GM18870 (cell line): ENCODE measurements around the gene CSNK2A1.
"Not testable (repeated sequence)": the region's sequence is repeated elsewhere in the genome, so short reads cannot be mapped to it uniquely, and the experiment has no call there.

Experiments
- ATAC-seq: cut with Tn5 transposase; IDR thresholded peaks from one replicate; pipeline ENCODE4 v1.9.1; 2021; ENCODE audit warnings: moderate library complexity; ENCODE audit not compliant: unreplicated experiment

Gene CSNK2A1

GRCh38 chr20:461254-462198, 82.1 kb downstream of the CSNK2A1 start:
- ATAC-seq, result peak; percentile 24

DNA sequence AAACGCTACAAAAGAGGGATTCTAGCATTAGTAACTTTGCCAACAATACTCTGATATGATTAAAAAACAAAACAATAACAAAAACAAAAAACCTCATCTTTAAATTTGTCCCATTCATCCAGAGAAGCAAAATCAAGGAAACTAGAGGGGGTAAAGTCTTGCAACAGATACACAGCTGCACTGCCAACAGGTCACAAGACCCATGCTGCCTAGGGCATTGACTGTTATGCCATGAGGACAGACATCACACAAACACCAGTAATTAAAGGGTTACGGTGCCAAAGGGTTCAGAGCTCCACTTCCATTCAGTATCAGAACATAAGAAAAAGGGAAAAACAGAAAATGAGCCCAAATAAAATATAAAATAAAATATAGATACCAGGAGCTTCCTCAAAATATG, 82.9 kb downstream of the CSNK2A1 start:
- no peak for ATAC-seq

GRCh38 chr20:460180-460579, 83.4 kb downstream of the CSNK2A1 start:
- ATAC-seq, result no peak

- ATAC-seq, result no peak
Measured at GRCh38 chr20:458776-459175, 84.8 kb downstream of the CSNK2A1 start.

- ATAC-seq, result no peak
Measured at GRCh38 chr20:454951-455350, 88.6 kb downstream of the CSNK2A1 start.

- ATAC-seq, result not testable (repeated sequence)
Measured at GRCh38 chr20:452021-452420, 91.6 kb downstream of the CSNK2A1 start.

- ATAC-seq, result no peak
Measured at GRCh38 chr20:445514-446336, 97.9 kb downstream of the CSNK2A1 start.

DNA sequence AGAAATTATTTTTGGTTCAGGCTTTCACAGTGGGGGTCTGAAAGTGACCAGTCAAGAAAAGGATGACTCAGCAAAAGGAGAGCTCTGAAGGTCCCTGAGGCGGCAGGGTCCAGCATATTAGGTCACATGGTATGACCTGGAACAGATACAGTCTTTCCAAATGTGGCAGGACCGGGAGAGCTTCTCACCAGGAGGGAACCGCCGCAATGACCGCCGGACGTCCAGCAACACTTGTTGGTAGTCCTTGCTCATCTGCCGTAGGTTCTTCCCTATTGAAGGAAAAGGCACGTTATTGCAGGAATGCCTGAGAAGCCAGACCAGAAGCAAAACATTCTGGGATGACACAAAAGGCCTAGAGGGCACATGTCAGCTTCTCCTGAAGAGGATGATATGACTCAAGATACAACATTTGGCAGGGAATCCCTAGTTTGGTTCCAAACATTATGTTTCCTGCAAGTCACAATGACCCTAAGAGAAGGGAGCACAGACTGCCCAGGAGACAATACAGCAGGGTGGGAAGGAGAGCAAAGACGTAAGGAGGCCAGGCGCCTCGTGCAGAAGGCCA, 98.6 kb downstream of the CSNK2A1 start:
- no peak for ATAC-seq

- ATAC-seq, result no peak
Measured at GRCh38 chr20:444117-444516, 99.5 kb downstream of the CSNK2A1 start.

DNA sequence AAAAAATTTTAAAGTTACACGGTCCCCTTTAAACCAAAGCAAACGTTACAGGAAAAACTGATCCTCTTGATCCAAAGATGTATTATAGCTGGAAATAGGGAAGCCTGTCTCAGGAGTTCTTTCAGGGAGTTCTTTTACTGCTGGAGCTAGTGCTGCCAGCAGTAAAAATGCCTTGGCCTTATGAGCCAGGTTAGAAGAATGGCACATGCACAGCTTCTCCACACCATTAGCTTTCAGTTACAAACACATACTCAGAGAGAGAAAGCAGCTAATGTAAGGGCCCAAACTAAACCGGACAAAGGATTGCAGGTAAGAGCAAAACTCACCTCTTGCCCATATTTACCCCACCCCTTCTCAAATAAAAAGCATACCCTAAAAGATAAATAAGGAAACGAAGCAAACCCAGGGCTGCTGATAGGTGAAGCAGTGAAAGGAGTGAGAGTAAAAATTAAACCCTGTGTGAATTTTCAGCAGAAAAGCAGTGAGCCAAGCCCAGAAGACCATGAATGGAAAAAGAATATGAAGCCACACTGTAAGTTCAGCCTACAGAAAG, 100.3 kb downstream of the CSNK2A1 start:
- no peak for ATAC-seq

- no peak for ATAC-seq
Measured at GRCh38 chr20:440636-441035, 103.0 kb downstream of the CSNK2A1 start.

- ATAC-seq, result no peak
Measured at GRCh38 chr20:440148-440547, 103.4 kb downstream of the CSNK2A1 start.

DNA sequence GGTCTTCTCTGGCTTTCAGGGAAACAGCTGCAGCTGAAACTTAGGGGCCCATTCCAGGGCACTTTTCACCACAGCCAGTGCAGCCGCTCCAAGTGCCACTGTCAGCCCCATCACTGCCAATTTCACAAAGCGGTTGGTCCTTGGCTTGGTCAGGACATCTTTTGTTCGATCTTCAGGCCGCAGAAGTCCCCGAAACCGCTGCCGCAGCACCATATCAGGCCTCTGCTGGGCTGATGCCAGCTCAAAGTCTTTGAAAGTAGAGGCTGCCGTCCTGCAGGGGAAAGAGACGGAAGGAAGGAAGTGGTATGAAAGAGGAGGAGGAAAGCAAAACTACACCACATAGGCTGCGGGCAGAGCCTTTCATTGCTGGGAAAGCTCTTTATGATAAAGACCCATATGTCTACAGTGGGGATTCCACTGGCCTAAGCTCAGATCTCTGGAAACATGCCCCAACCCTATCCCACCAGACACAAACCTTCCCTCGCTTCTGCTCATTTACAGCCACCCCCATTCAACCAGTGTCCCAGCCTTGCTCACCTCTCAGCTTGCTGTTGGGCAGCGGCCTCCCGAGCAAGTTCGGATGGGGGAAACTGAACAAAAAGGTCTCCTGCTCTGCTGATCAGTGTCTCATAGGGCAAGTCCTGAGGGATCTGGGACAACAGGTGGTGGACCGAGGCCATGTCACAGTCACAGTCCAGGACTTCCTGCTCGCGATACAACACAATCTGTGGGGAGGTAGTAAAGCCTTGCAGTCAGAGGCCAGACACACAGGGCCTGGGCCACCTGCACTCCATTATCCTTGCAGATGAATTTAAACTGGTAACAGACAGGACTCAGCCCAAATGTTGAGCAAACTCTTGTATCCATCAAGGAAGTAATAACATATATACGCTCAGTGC, 104.8 kb downstream of the CSNK2A1 start:
- no peak for ATAC-seq

DNA sequence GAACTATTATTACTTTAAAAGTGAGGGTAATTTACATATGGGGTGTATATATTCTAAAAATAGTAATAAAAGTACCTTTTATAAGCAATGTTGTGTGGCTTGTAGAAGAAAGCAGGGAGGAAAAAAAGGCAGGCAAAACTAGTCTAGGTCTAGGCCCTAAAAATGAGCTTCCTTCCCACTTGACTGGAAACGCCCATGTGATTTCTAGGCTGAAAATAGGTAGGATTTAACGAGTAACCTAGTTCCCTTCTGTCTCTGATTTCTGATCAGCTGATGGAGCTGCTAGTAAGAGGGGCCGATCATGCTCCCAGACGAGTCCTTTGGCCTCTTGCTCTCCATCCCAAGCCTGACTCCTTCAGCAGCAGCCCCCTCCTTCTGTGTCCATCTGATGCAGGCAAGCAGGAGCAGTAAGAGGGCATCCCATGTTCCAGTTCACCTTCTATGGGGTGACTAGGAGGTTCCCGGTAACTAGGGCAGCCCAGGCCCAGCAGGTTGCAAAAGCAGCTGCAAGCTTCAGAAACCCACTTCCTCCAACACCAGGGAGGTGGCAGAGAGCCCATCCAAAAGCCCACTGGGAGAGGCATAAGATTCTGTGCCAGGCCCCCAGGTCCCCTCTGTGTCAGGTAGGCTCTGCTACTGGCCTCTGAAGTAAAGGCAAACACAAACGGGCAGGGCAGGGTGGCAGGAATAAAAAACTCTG, 105.7 kb downstream of the CSNK2A1 start:
- ATAC-seq, result no peak

GRCh38 chr20:436476-436875, 107.1 kb downstream of the CSNK2A1 start:
- ATAC-seq, result no peak

- no peak for ATAC-seq
Measured at GRCh38 chr20:435558-435957, 108.0 kb downstream of the CSNK2A1 start.

DNA sequence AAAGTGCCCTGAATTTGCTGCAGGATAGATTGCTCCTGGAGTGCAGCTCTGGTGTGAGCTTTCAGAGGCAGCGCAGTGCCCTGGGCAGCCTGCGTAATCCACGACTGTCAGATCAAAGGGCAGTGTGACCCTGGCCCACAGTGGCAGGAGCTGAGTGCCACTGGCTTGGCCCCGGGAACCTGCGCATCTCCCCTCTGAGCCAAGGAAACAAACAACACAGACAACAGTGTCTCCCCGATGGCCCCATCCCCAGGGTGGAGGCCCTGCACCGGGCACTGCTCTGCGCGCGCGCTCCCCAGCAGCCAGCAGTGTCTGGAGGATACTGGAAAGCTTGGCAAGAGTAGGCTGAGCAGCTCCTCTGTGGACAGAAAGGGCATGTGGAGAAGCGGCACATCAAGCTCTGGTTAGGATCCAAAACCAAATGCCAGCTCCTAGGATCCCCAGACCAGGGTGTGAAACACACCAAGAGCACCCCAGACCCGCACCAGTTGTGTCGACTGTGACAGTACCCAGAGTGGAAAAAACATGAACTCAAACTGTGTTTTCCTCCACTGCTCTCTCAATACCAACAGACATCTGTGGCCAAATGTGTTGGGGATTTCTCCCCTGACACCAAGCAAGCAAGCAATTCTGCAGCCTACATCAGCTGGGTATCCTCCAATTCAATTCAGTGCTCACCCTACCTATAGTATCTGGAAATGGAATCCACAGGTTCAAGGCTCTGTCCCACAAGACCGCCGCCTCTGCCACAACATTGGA, 108.8 kb downstream of the CSNK2A1 start:
- ATAC-seq, result no peak

GRCh38 chr20:434221-434620, 109.4 kb downstream of the CSNK2A1 start:
- no peak for ATAC-seq
